22Rv1 (cell line): ENCODE data around the gene EZH2.

Experiments used
- CTCF ChIP-seq: fragments of 450-650 bp; IDR thresholded peaks from 2 replicates; pipeline ENCODE4 v1.5.1; 2017; ENCODE audit warnings: mild to moderate bottlenecking
- ZFX ChIP-seq: fragments of 450-650 bp; IDR thresholded peaks from 2 replicates; pipeline ENCODE4 v1.6.1; 2017; ENCODE audit warnings: antibody characterized with exemption, borderline replicate concordance

- no peak for TF ChIP-seq CTCF
- no peak for TF ChIP-seq ZFX
These were observed 69.0 kb downstream of the EZH2 start for GRCh38 chr7:148814922-148815559.
